Stimulated activated CD4-positive, alpha-beta T cell treated with anti-CD3 and anti-CD28 coated beads, Interleukin-4, amount 100 ng/mL, for 1 hour (primary cell): Measurements from ENCODE around the gene SERPINA1.
A peak's percentile ranks its signal among the peaks of the same experiment; 100 is the strongest.
"Not testable (repeated sequence)": the region's sequence is repeated elsewhere in the genome, so short reads cannot be mapped to it uniquely, and the experiment has no call there.

ENCODE experiments used
- DNase-seq: peaks from one replicate; pipeline ENCODE4 v3.0.0-alpha.2; 2020

The SERPINA1 gene

DNA sequence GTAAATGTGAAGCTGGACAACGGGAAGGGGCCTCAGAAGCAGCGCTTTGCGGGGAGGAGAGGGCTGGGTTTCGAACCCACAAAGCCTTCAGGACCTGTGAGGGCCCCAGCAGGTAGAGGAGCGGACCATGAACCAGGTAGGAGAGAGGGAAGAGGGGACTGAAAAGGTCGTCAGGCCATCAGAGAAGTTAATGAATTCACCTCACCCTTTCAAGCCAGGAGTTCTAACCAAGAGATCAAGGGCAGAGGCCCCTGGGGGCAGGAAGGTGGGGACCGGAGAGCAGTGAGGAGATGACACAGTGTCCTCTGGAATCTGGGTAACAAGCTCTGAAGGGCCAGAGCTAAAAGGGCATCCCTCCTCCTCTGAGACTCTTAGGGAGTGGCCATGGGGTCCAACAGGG lies 19.4 kb downstream of the SERPINA1 start:
- no peak for DNase-seq

DNA sequence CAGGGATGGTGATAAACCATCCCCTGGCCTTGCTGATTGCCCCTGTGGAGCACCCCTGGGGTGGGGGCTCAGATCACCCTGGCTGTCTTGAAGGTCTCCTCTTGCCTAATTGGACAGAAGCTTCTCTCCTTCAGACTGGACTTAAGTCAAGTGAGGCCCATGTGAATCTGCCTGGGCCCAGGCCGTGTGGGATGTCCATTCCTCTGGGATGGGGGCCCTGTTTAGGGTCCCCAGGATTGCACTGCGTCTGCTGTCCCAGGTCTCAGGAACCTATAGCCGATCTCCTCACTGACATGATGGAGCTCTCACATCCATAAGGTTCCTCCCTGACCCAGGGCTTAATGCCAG lies 20.2 kb downstream of the SERPINA1 start:
- DNase-seq = no peak

DNA sequence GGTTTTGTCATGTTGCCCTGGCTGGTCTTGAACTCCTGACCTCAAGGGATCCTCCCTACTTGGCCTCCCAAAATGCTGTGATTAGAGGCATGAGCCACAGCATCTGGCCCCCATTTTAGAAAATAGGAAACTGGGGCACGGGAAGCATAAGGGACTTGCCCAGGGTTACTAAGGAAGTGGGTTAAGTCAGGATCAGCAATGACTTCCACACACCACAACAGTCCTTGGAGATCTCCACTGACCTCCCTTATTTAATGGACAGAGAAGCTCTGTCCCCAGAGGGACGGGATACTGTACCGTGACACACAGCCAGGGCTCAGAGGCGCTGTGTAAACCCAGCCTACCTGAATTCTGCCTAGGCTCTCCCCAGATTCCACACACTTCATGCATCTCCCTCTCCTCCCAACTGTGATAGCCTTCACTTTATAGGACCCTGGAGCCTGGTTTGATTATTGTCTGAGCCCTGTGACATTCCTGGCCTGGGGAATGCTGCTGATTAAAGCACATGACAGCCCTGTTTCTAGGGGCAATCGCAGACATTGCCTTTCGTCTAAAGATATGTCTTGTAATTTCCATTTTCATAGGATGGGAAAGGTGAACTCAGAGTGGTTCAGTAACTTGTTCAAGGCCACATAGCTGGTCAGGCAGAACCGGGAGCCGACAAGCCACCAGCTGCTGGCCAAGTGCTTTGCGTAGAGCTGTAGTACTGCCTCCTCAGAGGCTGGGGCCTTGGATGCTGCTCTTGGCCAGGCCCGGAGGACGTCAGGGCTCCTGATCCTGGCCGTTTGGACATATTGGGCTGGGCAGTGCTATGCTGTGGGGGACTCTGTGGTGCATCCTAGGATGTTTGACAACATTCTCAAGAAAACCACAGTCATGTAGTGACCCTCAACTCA lies 20.8 kb downstream of the SERPINA1 start:
- no peak for DNase-seq

DNA sequence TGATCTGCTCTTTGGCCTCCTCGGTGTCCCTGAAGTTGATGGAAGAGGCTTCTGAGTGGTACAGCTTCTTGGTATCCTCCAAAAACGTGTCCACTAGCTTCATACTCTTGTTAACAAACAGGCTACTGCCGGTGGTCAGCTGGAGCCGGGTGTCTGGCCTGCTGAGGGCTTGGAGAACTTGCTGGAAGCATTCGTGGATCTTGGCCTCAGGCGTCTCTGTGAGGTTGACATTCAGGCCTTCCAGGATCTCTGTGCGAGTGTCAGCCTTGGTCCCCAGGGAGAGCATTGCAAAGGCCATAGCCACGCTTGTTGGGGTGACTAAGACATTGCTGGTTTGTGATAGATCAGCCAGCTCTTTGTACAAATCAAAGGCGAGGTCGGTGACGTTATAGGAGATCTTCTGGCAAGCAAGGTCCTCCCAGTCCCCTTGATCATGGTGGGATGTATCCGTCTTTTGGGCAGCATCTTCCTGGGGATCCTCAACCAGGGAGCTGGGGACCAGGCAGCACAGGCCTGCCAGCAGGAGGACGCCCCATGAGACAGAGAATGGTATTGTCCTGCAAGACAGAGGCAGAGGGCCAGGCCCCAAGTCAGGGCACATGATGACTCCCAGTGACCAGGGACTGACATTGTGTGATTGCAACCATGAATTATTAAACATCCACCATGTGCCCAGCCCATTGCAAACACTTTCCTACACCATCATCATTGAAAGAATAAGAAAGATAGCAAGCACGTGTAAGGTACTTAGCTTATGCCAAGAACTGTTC lies 22.1 kb downstream of the SERPINA1 start, which contains the start of gene SERPINA2:
Gene SERPINA2 (minus strand): TSS at position 553 of the 770 bp plus-strand sequence.
- DNase-seq = no peak

DNA sequence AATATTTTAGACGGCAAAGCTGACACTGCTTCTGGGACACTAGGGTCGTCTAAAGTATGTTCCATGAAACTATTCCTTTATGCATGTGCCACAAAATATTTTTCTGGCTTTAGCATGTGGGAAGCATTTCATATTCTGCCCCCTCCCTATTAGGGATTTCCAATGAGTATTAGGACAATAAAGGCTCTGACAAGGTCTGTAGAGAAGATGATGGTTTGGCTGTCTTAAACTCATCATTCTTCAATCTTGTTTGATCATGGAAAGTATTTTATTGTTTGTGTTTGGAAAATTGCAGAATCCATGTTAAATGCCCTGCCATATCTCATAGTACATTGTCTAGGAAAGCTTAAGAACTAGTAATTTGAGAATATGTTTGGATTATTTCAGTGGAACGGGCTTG lies 22.8 kb downstream of the SERPINA1 start:
- no peak for DNase-seq

DNA sequence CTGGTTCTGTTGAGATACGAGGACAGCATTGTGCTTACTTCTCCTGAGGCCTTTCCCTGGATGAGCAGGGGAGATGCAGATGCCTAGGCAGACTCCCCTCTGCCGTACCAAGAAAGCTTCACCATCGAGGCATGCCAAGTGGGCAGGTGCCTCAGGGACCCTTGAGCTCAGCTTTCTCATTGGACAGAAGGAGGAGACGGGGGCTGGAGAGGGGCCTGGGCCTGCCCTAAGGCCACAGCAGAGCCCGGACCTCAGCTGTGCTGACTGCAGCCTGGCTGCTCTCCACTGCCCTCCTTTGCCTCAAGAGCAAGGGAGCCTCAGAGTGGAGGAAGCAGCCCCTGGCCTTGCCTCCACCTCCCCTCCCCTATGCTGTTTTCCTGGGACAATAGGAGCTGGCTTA lies 23.4 kb downstream of the SERPINA1 start:
- DNase-seq = no peak

DNA sequence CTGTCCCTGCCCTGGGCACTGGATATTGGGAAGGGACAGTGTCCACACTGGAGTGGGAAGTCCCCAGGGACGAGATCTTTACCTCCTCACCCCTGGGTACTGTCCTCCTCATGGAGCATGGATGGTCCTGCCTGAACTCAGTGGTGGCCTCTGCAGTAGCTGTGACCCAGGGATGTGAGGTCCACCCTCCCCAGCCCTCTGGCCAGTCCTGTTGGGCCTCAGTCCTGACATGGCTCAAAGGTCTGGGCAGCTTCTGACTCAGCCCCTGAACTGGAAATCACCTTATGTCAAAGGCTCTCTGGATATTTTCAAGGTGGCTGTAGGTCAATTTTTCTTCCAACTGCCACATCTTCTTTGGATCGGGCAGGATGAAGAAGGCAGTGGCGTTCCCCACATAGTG lies 24.4 kb downstream of the SERPINA1 start:
- no peak for DNase-seq

DNA sequence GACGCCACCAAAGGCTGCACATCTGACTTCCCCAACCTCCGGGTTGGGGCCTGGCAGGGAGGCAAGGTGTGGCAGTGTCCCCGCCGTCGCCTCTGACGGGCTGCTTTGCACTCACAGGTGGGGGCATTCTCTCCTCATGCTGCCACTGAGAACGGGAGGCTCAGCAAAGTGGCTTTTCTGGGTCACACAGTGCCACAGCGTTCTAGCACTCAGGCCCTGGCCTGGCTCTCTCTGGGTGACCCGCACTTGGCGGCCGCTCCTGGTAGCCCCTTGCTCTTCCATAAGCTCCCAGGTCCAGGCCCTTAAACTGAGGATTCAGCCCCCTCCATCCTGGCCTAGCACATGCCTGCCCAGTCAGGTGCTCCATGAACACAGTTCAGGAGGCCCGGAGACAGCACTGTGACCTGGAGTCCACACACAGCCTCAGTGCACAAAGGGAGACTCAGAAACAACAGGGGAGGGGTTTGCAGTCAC lies 25.2 kb downstream of the SERPINA1 start:
- DNase-seq = no peak

DNA sequence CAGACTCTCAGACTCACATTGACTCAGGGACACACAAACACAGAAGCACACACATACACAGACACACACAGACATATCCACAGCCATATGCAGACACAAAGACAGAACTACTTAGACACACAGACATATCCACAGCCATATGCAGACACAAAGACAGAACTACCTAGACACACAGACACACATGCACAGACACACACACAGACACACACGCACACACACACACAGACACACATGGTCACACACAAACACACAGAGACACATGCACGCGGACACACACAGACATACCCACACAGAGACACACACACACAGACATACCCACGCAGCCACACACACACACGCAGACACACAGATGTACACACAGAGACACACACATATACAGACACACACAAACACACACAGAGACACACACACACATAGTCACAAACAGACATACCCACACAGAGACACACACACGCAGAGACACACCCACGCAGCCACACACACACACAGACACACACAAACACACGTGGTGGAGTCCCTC lies 25.7 kb downstream of the SERPINA1 start:
- no peak for DNase-seq

DNA sequence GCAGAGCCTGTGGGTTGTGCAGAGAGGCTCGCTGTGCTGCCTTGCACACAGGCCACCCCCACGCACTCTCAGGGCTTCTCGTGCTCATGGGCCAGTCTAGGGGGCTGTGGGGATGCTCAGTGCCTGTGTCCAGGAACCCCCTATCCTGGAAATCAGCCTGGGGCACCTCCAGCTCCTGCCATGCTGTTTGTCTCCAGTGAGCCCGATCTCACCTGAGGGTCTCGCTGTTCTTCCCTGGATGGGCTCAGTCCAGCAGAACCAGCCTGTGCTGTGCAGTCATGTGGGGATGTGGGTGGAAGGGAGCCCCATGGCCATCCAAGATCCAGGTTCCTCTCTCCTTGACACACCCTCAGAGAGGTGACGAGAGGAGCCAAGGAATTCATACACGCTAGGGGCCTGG lies 26.7 kb downstream of the SERPINA1 start:
- no peak for DNase-seq

DNA sequence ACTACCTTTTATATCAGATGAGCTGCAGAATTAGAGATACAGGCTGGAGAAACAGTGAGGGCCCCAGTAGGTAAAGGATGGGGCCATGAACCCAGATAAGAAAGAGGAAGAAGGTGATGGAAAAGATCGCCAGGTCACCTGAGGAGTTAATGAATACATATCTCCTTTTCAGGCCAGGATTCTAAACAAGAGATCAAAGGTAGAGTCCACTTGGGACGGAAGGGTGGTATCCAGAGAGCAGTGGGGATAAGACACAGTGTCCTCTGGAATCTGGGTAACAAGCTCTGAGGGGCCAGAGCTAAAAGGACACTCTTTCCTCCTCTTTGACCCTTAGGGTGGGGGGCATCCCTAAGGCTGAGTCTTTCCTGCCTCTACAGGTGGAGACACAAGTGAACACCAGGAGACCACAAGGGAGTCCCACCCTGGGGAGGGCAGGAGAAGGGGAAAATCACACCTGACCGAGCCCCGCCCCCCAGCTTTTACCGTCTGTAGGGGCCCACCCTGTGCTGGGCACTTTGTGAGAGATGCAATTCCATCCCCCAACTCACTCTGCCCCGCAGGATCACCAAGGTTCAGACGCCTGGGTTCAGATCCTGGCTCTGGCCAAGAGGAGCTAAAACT lies 27.3 kb downstream of the SERPINA1 start:
- no peak for DNase-seq

DNA sequence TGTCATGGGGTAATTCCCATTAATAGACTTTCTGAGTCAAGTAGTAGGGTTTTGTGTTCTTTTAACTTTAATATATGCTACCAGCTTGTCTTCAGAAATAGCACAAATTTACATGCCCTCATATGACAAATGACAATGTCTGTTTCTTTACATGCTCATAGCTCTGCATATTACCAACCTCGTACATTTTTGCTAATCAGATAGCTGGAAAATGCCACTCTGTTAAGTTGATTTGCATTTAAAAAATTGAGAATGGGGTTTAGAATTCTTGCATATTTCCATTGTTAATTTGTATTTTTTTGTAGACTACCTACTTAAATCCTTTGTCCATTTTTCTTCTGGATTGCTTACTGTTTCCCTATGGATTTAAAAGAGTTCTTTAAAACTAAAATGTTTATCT lies 31.2 kb downstream of the SERPINA1 start:
- DNase-seq = no peak

DNA sequence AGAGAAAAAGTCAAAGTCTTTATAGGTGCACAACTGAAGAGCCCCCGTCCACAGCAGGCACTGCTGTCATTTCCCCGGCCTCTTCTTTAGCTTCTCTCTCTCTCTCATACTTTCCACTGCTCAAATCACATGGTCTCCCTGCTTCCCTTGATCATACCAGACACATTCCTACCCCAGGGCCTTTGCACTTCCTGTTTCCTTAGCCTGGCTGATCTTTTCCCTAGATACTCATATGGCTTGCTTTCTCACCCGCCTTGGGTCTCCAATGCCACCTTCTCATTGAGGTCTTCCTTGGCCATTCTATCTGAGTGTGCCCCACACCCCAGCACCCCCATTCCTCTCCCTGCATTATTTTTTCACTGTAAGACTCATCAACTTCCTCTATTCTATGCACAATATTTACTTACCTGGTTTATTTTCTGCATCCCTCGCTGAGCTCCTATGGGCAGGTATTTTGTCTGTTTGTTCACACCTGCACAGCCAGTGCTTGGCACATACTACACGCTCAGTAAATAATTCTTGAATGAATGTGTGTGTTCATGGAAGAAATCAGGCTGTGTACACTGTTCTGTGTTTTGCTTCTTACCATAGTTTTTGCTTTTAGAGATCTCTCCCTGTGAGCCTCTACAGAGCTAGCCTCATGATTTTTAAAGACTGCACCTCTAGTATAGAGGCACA lies 31.9 kb downstream of the SERPINA1 start:
- no peak for DNase-seq

DNA sequence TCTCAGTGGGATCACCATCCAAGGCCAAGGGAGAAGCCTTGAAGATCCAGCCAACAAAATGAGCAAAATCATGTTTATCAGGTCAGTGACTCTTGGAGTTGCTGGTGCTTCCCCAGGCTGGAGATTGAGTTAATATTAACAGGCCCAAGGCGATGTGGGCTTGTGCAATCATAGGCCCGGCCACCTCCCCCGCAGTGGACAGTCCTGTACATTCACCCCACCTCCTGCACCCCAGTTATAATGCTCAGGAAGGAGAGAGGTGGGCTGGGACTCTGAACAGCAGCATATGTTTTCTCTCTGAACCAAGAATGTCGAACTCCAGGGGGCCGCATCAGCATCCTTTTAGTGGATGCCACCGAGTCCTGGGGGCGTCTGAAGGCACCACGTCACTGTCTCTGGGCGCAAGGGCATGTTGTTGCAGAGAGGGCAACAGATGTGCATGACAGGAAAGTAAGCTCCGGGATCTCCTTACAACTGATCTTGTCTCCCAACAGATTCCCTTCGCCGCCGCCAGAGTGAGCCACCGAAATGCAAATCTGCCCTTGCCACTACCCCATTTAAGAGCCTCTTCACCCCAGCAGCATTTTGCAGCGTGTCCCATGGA lies 33.1 kb downstream of the SERPINA1 start:
- DNase-seq = no peak

DNA sequence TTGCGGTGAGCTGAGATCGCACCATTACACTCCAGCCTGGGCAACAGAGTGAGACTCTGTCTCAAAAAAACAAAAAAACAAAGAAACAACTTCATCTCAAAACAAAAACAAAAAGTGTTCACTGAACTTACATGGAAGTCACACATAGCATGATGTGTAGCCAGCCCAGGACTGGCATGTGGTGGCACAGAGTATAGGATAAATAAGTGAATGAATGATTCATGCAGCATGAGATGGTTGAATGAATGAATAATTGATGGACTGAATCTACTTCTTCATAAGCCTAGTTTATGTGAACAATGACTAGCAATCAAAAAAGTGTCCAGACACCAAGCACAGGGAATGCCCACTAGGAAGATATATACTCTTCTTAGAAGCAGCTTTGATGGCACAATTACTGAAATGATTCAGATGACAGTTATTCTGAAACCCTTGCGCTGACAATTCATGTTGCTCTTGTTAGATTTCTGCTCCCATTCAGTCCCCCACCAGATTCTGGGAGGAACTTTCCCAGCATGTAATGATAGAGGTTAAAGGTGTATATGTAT lies 33.7 kb downstream of the SERPINA1 start:
- DNase-seq = no peak

DNA sequence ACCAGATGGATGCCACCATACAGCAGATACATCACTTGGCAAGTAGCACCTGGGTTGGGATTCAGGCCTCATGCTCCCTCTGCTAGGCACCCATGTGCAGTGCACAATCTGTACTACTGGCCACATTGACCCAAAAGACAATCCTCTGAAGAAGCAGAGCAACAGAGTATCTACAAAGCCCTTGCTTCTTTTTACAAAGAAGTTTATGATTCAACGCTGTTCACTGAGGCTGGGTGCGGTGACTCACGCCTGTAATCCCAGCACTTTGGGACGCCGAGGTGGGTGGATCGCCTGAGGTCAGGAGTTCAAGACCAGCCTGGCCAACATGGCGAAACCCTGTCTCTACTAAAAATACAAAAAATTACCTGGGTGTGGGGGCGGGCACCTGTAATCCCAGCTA lies 34.2 kb downstream of the SERPINA1 start:
- not testable (repeated sequence) for DNase-seq

DNA sequence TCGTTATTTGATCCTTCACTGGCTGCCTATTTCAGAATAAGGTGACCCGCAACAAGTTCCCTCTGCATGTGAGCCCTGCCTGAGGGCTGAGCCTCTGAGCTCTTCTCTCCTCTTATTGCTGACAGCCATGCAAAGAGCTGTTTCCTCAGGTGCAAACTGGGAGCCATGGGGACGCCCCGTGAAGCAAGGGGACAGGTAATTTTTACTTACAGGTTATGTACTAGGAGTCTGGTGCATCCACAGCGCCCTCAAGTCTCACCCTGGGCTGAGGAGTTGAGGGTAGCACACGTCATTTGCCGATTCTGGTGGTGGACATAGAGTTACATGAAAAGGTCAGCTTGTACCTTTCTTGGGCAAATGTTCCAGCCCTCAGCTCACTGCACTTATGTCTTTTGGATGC lies 39.1 kb downstream of the SERPINA1 start:
- DNase-seq = no peak

DNA sequence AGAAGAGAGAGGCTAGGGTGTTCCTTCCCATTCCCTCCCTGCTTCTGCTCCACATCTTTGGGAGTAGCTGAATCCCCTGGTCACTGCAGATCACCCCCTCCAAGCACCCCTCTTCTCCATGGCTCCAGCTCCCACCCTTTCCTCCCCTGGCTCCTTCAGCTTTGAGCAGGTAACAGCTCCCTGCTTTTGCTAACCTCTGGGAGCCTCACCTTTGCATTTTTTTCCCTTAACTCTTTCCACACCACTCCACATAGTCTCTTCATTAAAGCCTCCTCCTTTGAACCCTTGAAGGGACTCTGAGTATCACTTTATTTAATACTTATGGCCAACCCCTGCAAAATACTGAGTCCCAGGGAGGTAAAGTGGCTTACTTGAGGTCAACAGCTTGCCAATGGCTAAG lies 39.6 kb downstream of the SERPINA1 start:
- no peak for DNase-seq

DNA sequence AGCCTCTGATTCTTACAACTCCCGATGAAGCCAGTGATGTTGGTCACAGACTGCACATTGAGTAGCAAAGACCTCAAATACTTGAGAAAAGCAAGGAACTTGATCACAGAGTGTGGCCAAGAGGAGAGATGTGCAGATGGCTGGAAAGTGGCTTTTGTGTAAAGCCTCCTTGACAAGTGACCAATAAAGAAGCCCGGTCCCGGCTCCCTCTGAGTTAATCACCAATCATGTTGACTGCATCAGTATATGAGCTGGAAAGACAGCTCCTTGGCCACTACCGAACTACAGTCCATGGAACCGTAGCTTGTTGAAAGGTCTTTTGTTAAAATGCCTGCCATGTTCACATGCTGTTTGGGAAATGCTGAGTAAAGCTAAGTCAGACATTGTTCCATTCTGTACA lies 41.6 kb downstream of the SERPINA1 start:
- DNase-seq = no peak

DNA sequence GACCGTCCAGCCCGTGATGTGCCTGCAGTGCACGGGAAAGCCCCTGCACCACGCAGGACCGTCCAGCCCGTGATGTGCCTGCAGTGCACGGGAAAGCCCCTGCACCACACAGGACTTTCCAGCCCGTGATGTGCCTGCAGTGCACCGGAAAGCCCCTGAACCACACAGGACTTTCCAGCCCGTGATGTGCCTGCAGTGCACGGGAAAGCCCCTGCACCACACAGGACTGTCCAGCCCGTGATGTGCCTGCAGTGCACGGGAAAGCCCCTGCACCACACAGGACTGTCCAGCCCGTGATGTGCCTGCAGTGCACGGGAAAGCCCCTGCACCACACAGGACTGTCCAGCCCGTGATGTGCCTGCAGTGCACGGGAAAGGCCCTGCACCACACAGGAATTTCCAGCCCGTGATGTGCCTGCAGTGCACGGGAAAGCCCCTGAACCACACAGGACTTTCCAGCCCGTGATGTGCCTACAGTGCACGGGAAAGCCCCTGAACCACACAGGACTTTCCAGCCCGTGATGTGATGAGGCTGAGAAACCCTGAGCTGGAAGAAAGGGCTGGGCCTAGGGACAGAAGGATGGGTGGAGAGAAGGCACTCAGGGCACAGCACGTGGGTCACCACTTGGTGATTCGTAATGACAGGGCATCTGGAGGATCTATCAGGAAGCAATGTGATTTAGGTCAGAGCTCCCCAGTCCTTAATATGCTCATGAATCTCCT lies 42.2 kb downstream of the SERPINA1 start:
- peak; percentile 55 for DNase-seq

DNA sequence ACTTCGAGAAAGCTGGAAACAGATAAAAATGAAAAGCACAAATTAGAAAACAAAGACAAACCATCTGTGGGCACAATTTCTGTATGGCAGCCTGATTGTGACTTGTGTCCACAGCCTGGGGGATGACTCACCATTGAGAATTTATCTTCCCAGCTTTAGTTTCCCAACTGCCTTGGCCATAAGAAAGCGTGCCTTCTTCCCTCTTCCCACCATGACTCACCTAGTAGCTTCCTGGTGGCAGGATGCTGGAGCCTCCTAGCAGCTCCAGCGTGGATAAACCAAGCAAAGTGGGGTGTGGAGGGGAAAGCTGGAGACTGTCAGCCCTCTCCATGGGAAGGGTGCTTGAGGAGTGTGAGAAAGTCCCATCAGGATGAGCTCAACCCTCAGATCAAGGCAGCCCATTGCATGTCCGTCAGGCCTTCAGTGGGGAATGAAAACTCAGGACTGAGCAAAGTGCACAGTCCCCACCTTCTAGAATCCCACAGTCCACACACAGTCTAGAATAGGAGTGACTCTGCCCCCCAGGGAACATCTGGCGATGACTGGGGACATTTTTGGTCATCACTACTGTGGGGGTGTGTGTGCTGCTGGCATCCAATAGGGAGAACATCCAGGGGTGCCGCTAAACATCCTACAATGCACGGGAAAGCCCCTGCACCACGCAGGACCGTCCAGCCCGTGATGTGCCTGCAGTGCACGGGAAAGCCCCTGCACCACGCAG lies 42.9 kb downstream of the SERPINA1 start:
- no peak for DNase-seq
